Lower leg skin (tissue), 3 donors: ENCODE data around the gene RPLP2.

Experiments used
- CTCF ChIP-seq, 3 donors: fragments of 450-650 bp; IDR thresholded peaks; one replicate each; pipeline ENCODE4 v1.5.1; 2016; ENCODE audit warnings: antibody characterized with exemption in 3 of 3, mild to moderate bottlenecking in 3 of 3, moderate library complexity in 2 of 3
- POLR2A ChIP-seq, 2 donors: fragments of 450-650 bp; IDR thresholded peaks; one replicate each; pipeline ENCODE4 v1.6.1; 2016 to 2017; ENCODE audit warnings: antibody characterized with exemption in 2 of 2, mild to moderate bottlenecking in 1 of 2, moderate library complexity in 1 of 2

- TF ChIP-seq CTCF (IDR thresholded peaks at IDR 0.05) (no peak), POLR2A (IDR thresholded peaks at IDR 0.05) (no peak)
These were observed 45.0 kb downstream of the RPLP2 start for GRCh38 chr11:854601-855329.
